Left lung (tissue), 14 donors: Measurements from ENCODE around the gene GPI. TPM values are rescaled to one million over a fixed set of nuclear protein-coding genes. Genes with fewer than 3 reads are reported as not detected.

Source experiments
- ATAC-seq: fragments of 200-7000 bp; cut with Tn5 transposase; one replicate; pipeline ENCODE4 v1.9.1; 2020; ENCODE audit warnings: moderate library complexity
- DNase-seq, 4 donors: peaks; one replicate each; pipeline ENCODE4 v3.0.0-alpha.2; 2013 to 2020
- H3K27ac ChIP-seq, 2 donors: fragments of 200-600 bp; sonication (generic) in 1 of 2; one replicate each; pipeline versions ENCODE4 v1.5.0 to v1.8.0; 2020 to 2021
- H3K27me3 ChIP-seq, 2 donors: fragments of 200-600 bp; sonication (generic) in 1 of 2; one replicate each; pipeline versions ENCODE4 v1.5.0 to v1.8.0; 2020 to 2021
- H3K36me3 ChIP-seq, 2 donors: fragments of 200-600 bp; sonication (generic) in 1 of 2; one replicate each; pipeline versions ENCODE4 v1.5.0 to v1.8.0; 2020 to 2021
- H3K4me1 ChIP-seq, 2 donors: fragments of 200-600 bp; one replicate each; pipeline ENCODE4 v1.8.0; 2021
- H3K4me3 ChIP-seq, 2 donors: fragments of 200-600 bp; sonication (generic) in 1 of 2; one replicate each; pipeline versions ENCODE4 v1.5.0 to v1.8.0; 2020 to 2021; ENCODE audit warnings: mild to moderate bottlenecking in 1 of 2
- H3K9me3 ChIP-seq, 2 donors: fragments of 200-600 bp; sonication (generic) in 1 of 2; one replicate each; pipeline versions ENCODE4 v1.5.0 to v1.8.0; 2020 to 2021
- intact Hi-C, 2 donors: fragments of 100-400 bp; cut with DNase I; formaldehyde crosslinking; loops; one replicate each; pipeline versions ENCODE4 v1.11.2 to v1.14.2; 2022
- long read RNA-seq, 12 donors: library from polyadenylated mRNA in 2 of 12; unstranded in 2 of 12; transcript quantifications; one replicate each; pipeline ENCODE4 v2.0.0 and lab custom pipeline, GENCODE V29; 2019 to 2026
- polyA plus RNA-seq, 6 donors: library from polyadenylated mRNA; unstranded; fragments of 120-200 nt; gene quantifications; one replicate each; pipeline ENCODE4 v1.2.1, GENCODE V29; 2013; ENCODE audit not compliant: insufficient read length in 6 of 6
- total RNA-seq, 2 donors: library from RNA; stranded (reverse); fragmentation: NEBNext Ultra II Directional; extraction: Animal tissue kit (Norgen Biotek cat#: 25700); gene quantifications; one replicate each; pipeline ENCODE4 v1.2.1, GENCODE V29; 2021
- TF ChIP-seq, protein P1 (sequence below), 2 donors: fragments of 200-600 bp; sonication (generic) in 1 of 2; IDR thresholded peaks; one replicate each; pipeline versions ENCODE4 v1.5.0 to v1.8.0; 2021; ENCODE audit warnings: antibody characterized with exemption in 2 of 2
- donor health status: DM: no; HTN: yes; CAD: no.
- donor health status: DM: no; HTN: no; CAD: no.

GPI gene
- total RNA-seq (100 to 1,000 TPM; 189 to 248 TPM), polyA plus RNA-seq (100 to 1,000 TPM in 5 of 6 donors, 10 to 100 TPM in 1; 99.2 to 111 (median 107) TPM)
- long read RNA-seq, donor 1, full-length matches to known transcripts: 26 of 36 reads
- long read RNA-seq, donor 1, partial matches to known transcripts: 10 of 36 reads
- long read RNA-seq, donor 1, other reads (novel, unspliced or antisense): 0 of 36 reads
- long read RNA-seq, donor 2, full-length matches to known transcripts: 21 of 37 reads
- long read RNA-seq, donor 2, partial matches to known transcripts: 16 of 37 reads
- long read RNA-seq, donor 2, other reads (novel, unspliced or antisense): 0 of 37 reads
- long read RNA-seq, donor 3, full-length matches to known transcripts: 21 of 21 reads
- long read RNA-seq, donor 3, partial matches to known transcripts: 0 of 21 reads
- long read RNA-seq, donor 3, other reads (novel, unspliced or antisense): 0 of 21 reads
- long read RNA-seq, donor 4, full-length matches to known transcripts: 91 of 102 reads
- long read RNA-seq, donor 4, partial matches to known transcripts: 7 of 102 reads
- long read RNA-seq, donor 4, other reads (novel, unspliced or antisense): 4 of 102 reads
- long read RNA-seq, donor 5, full-length matches to known transcripts: 19 of 24 reads
- long read RNA-seq, donor 5, partial matches to known transcripts: 5 of 24 reads
- long read RNA-seq, donor 5, other reads (novel, unspliced or antisense): 0 of 24 reads
- long read RNA-seq, donor 6, full-length matches to known transcripts: 21 of 21 reads
- long read RNA-seq, donor 6, partial matches to known transcripts: 0 of 21 reads
- long read RNA-seq, donor 6, other reads (novel, unspliced or antisense): 0 of 21 reads
- long read RNA-seq, donor 7, full-length matches to known transcripts: 6 of 6 reads
- long read RNA-seq, donor 7, partial matches to known transcripts: 0 of 6 reads
- long read RNA-seq, donor 7, other reads (novel, unspliced or antisense): 0 of 6 reads
- long read RNA-seq, donor 8, full-length matches to known transcripts: 21 of 21 reads
- long read RNA-seq, donor 8, partial matches to known transcripts: 0 of 21 reads
- long read RNA-seq, donor 8, other reads (novel, unspliced or antisense): 0 of 21 reads
- long read RNA-seq, donor 9, full-length matches to known transcripts: 1 of 1 reads
- long read RNA-seq, donor 9, partial matches to known transcripts: 0 of 1 reads
- long read RNA-seq, donor 9, other reads (novel, unspliced or antisense): 0 of 1 reads
- long read RNA-seq, donor 10, full-length matches to known transcripts: 92 of 106 reads
- long read RNA-seq, donor 10, partial matches to known transcripts: 6 of 106 reads
- long read RNA-seq, donor 10, other reads (novel, unspliced or antisense): 8 of 106 reads
- long read RNA-seq, donor 11: 0 reads
- long read RNA-seq, donor 12, full-length matches to known transcripts: 14 of 14 reads
- long read RNA-seq, donor 12, partial matches to known transcripts: 0 of 14 reads
- long read RNA-seq, donor 12, other reads (novel, unspliced or antisense): 0 of 14 reads

GRCh38 chr19:34364830-34365462 is at the start of gene GPI:
TSS of gene GPI (plus strand) at chr19:34365196. CDS start at chr19:34365267, 71 bp downstream.
- intact Hi-C loops: no loop called here
- ATAC-seq (peak; percentile 92), DNase-seq (peak in 3 of 4 donors; percentile 37 to 94 (median 64))
- no peaks in the 10 kb centered on the region for H3K27me3 ChIP-seq
- H3K27ac ChIP-seq: peak within 1 kb of the TSS; percentile 49 to 80
- H3K36me3 ChIP-seq: peaks cover 0 to 30% of the 10 kb centered on the region in 2 donors
- H3K4me1 ChIP-seq: peaks cover 11 to 35% of the 10 kb centered on the region in 2 donors
- H3K9me3 ChIP-seq: no peaks in the 10 kb centered on the region
- peak within 1 kb of the TSS; percentile 77 to 97 for H3K4me3 ChIP-seq
- TF ChIP-seq, protein P1, sequence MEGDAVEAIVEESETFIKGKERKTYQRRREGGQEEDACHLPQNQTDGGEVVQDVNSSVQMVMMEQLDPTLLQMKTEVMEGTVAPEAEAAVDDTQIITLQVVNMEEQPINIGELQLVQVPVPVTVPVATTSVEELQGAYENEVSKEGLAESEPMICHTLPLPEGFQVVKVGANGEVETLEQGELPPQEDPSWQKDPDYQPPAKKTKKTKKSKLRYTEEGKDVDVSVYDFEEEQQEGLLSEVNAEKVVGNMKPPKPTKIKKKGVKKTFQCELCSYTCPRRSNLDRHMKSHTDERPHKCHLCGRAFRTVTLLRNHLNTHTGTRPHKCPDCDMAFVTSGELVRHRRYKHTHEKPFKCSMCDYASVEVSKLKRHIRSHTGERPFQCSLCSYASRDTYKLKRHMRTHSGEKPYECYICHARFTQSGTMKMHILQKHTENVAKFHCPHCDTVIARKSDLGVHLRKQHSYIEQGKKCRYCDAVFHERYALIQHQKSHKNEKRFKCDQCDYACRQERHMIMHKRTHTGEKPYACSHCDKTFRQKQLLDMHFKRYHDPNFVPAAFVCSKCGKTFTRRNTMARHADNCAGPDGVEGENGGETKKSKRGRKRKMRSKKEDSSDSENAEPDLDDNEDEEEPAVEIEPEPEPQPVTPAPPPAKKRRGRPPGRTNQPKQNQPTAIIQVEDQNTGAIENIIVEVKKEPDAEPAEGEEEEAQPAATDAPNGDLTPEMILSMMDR (IDR thresholded peaks at IDR 0.05): no peak

- peaks cover 0 to 2% of the 10 kb centered on the region in 2 donors for H3K36me3 ChIP-seq
- TF ChIP-seq, protein P1 (IDR thresholded peaks at IDR 0.05): no peak
- H3K27ac ChIP-seq: peak overlapping the region in 1 of 2 donors; percentile 39
- H3K9me3 ChIP-seq: no peaks in the 10 kb centered on the region
- peaks cover 6 to 9% of the 10 kb centered on the region in 2 donors for H3K4me1 ChIP-seq
- intact Hi-C loops: no loop called here
- no peak overlapping the region for H3K4me3 ChIP-seq
- ATAC-seq (no peak), DNase-seq (no peak)
- H3K27me3 ChIP-seq: no peaks in the 10 kb centered on the region
These were observed 48.7 kb upstream of the GPI start for GRCh38 chr19:34316247-34316646.

GRCh38 chr19:34316741-34317301 is 48.2 kb upstream of the GPI start:
- H3K9me3 ChIP-seq: no peaks in the 10 kb centered on the region
- no peak overlapping the region for H3K4me3 ChIP-seq
- ATAC-seq: no peak
- TF ChIP-seq, protein P1 (IDR thresholded peaks at IDR 0.05): no peak
- no peak for DNase-seq
- H3K36me3 ChIP-seq: peaks cover 0 to 7% of the 10 kb centered on the region in 2 donors
- no peaks in the 10 kb centered on the region for H3K27me3 ChIP-seq
- H3K4me1 ChIP-seq: peaks cover 6 to 9% of the 10 kb centered on the region in 2 donors
- intact Hi-C loops: no loop called here
- H3K27ac ChIP-seq: peak overlapping the region; percentile 0 to 39

GRCh38 chr19:34317311-34317927 is 47.6 kb upstream of the GPI start:
- H3K9me3 ChIP-seq: no peaks in the 10 kb centered on the region
- H3K27ac ChIP-seq: peak overlapping the region; percentile 0 to 39
- ATAC-seq (no peak), DNase-seq (no peak)
- H3K36me3 ChIP-seq: peaks cover 0 to 12% of the 10 kb centered on the region in 2 donors
- intact Hi-C loops: no loop called here
- no peaks in the 10 kb centered on the region for H3K27me3 ChIP-seq
- H3K4me3 ChIP-seq: no peak overlapping the region
- TF ChIP-seq, protein P1 (IDR thresholded peaks at IDR 0.05): no peak
- peaks cover 6 to 9% of the 10 kb centered on the region in 2 donors for H3K4me1 ChIP-seq
